GM11168 (cell line): ENCODE measurements around the gene NAV2.
"Not testable (repeated sequence)": the region's sequence is repeated elsewhere in the genome, so short reads cannot be mapped to it uniquely, and the experiment has no call there.

ENCODE experiments used
- in situ Hi-C: fragments of 300-500 bp; cut with MboI; formaldehyde crosslinking; loops from one replicate; pipeline ENCODE4 v1.12.0; 2022; ENCODE audit warnings: low sequenced_read_pairs; ENCODE audit not compliant: unreplicated experiment

Gene NAV2

GRCh38 chr11:20068691-20069090 is 356.1 kb downstream of the NAV2 start:
- in situ Hi-C loops: no loop called here

- in situ Hi-C loops: no loop called here
Observed at GRCh38 chr11:20070459-20070858, 357.8 kb downstream of the NAV2 start.

GRCh38 chr11:20075627-20076026 is 363.0 kb downstream of the NAV2 start:
- in situ Hi-C loops: no loop called here

GRCh38 chr11:20078846-20079245 is 366.2 kb downstream of the NAV2 start:
- in situ Hi-C loops: no loop called here

GRCh38 chr11:20080032-20080685 is 367.5 kb downstream of the NAV2 start:
- in situ Hi-C loops: no loop called here

- in situ Hi-C loops: no loop called here
Observed at GRCh38 chr11:20081336-20081735, 368.7 kb downstream of the NAV2 start.

GRCh38 chr11:20083877-20084276 is 371.2 kb downstream of the NAV2 start:
- in situ Hi-C loops: not testable (repeated sequence)

- in situ Hi-C loops: no loop called here
Observed at GRCh38 chr11:20084921-20085814, 372.5 kb downstream of the NAV2 start.

GRCh38 chr11:20085918-20086317 is 373.3 kb downstream of the NAV2 start:
- in situ Hi-C loops: no loop called here

GRCh38 chr11:20087118-20087521 is 374.5 kb downstream of the NAV2 start:
- in situ Hi-C loops: no loop called here

GRCh38 chr11:20088397-20089225 is 376.0 kb downstream of the NAV2 start:
- in situ Hi-C loops: no loop called here

GRCh38 chr11:20089367-20089766 is 376.7 kb downstream of the NAV2 start:
- in situ Hi-C loops: no loop called here

GRCh38 chr11:20089796-20090653 is 377.4 kb downstream of the NAV2 start:
- in situ Hi-C loops: no loop called here

- in situ Hi-C loops: no loop called here
Observed at GRCh38 chr11:20090654-20091374, 378.2 kb downstream of the NAV2 start.

- in situ Hi-C loops: no loop called here
Observed at GRCh38 chr11:20093775-20094174, 381.1 kb downstream of the NAV2 start.

- in situ Hi-C loops: no loop called here
Observed at GRCh38 chr11:20095189-20095588, 382.6 kb downstream of the NAV2 start.

- in situ Hi-C loops: no loop called here
Observed at GRCh38 chr11:20097319-20098221, 384.9 kb downstream of the NAV2 start.

- in situ Hi-C loops: no loop called here
Observed at GRCh38 chr11:20099527-20099926, 386.9 kb downstream of the NAV2 start.
